Skin of body (tissue), 2 donors: ENCODE data around the gene PACS1. TPM values are rescaled to one million over a fixed set of nuclear protein-coding genes. Genes with fewer than 3 reads are reported as not detected.

ENCODE experiments used
- DNase-seq: peaks from one replicate; lab custom pipeline; 2025; lab: John Stamatoyannopoulos, UW
- total RNA-seq: library from RNA; depleted of rRNA; stranded (reverse); fragments of >200 nt; gene quantifications from one replicate; pipeline ENCODE4 v1.2.3, GENCODE V29; 2014

The PACS1 gene
- total RNA-seq, 1 donor from 2014 or later = 31.0 TPM

DNA sequence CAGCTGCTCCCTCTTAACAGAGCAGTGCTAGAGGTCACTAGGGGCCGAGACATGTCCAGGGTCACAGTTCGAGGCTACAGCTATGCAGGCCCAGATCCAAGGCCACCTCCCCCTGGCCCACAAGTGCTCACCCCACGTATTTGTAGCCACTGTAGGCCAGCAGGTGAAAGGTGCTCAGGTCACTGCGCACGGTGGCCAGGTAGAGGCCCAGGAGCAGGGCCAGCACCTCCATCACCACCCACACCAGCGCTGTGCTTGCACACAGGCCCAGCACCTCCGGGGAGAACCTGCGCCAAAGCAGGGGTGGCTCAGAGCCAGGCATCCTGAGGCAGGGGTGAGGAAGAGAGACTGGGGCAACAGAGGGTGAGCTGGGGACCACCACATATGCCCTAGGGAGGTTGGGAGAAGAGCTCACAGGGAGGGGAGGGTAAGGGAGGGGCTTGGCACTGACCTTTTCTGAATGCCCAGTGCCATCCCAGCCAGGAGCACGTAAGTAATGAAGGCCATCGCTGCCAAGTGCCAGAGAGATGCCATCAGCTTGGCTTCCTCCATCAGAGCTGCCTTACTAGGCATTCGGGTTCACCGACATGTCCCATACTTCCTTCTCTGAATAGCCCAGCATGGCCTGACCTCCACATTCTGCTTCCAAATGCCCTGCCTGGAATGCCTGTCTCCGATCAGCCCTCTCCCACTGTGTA lies 215.3 kb downstream of the PACS1 start:
- DNase-seq = no peak

DNA sequence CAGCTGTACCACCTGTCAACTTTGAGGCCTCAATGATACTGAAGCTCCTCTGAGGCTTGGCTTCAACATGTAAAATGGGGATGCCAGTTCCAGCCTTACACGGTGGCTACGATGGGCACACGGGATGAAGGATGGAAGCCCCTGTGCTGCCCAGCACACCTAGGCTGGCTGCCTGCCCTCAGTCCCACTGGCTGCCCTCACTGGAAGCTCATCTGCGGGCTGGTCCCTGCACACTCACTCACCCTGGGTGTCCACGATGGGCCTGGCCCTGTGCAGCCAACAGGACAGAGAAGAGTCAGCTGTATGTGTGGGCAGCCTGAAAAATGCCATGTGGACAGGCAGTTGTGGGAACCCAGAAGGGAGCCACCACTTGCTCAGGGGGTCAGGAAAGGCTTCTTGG lies 216.6 kb downstream of the PACS1 start:
- DNase-seq = no peak

DNA sequence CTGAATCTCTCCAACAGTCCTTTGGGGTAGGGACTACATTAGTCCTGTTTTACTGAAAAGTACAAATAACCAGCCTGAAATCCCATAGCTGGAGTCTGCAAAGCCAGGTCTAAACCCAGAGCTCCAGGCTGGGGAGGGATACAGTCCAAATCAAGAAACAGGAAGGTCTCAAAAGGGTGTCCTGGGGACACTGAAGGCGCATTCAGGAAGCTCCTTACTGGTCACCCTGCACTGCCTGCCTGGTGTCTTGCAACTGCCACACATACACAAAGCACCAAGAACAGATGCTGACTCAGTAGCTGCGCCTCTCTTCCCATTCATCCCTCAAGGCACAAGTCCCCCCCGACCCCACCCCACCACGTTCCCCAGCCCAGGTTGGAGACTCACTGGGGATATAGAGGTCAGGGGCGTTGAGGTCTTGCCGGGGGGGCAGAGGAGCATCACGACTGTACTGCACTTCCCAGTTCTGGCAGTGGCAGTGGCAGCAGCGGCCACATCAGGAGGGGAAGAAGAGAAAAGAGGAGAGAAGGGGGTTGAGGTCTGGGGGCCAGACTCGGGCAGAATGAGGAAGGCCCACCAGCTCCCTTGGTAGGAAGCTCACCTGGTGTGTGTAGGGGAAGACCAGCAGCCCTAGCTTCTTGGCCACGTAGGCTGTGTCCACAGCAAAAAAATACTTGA lies 217.3 kb downstream of the PACS1 start:
- DNase-seq = no peak

DNA sequence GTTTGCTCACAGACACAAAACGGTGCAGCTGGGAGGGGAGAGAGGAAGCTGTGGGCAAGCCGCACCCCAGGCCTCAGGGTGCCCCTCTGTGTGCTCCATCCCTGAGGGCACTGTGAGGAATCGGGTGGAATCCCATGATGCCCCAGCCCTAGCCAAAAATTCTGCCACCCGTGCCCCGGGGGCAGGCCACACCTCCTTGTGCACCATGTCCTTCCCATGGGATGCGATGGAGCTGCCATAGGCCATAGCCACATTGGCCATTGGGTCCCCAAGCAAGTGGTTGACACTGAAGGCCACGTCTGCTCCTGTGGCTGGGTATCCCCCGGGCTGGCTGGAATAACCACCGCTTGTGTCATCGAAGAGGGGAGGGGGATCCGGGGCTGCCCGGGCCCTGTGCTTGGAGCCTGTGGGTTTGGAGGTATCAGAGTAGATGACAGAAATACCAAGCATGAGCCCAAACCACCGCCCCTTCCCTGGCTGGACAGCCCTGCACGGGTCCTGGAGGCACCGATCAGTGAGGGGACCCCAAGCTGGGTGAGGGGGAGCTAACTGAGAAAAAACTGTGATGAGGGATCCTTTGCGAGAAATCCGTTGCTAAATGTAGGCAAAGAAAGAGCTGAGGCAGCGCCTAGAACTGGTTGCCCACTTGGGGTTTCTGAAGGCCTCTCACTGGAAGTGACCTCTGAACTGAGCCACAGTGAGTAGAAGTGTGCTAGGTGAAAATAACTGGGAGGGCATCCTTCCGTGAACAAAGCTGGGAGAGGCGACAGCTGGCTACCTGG lies 218.0 kb downstream of the PACS1 start:
- no peak for DNase-seq

DNA sequence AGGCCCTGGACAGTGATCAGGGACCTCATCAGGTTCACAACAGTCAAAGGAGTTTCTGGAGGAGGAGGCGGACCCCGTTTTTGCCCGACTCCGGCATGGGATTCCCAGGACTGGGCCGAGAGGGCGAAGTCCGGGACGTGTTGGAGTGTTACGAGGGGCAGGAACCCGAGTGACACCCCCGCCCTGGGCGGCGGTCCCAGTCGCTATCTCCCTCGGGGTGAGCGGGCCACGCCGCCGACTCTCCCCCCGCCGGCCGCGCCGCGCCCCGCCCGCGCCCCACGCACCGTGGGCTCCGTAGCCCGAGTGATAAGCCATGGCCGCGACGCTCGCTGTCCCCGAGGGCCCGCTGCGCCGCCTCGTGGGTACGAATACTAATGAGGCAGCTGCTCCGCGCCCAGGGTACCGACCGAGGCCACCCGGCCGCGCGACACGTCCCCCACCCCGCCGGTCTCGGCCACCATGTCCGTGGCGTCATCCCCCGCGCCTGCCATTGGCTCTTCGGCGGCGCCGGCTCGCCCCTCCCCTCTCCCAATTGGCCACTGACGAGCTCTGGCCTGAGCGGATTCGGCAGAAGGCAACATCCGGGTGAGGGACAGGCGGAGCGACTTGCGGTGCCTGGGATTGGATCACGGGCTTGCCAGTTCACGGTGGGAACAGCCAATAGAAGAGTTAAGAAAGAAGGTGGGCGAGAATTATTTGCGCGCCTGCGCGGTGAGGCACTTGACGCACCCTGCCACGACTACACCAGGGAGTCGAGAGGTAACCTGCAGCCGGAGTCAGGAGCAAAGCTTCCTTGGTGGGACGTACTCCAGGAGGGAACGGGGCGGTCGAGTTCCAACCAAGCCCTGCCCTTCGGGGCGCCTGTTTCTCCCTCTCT lies 218.8 kb downstream of the PACS1 start, which contains the start of gene YIF1A:
Gene YIF1A (minus strand): TSS at position 473 of the 877 bp plus-strand sequence. CDS start 158 bp downstream, at position 315.
- peak; percentile 99 for DNase-seq

DNA sequence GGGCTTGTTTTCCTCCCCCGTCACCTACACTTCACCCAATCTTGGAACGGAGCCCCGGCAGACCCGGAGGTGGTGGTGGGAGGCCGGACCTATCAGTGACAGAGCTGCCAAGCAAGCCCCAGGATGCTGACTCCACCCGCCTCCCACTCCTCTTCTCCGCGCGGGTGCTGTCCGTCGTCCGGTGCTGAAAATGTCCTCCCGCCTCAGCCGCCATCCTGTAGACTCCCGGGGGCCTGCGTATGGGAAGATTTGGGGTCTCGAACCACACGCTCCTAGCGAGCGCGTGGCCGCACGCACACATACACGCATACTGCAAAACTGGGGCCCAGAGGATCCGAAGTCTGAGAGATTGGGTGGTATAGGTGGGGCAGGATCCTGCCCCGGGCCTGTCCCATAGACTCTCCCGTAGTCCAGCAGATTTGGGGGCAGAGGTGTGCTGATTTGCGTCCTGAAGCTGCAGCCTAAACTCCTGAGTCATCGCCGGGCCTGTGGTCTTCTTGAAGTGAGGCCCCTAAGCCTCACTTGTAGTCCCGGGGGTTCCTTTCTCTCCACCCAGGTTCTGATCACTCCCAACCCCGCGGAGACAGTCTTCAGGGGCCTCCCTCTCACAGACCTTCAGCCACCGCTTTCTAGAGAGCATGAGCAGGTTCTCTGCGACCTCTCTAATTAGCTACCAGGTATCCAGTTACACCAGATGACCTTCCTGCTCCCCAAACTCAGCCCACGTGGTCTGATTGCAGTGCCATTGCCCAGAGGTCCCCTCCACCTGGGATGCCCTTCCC lies 219.7 kb downstream of the PACS1 start:
- DNase-seq = peak; percentile 84

DNA sequence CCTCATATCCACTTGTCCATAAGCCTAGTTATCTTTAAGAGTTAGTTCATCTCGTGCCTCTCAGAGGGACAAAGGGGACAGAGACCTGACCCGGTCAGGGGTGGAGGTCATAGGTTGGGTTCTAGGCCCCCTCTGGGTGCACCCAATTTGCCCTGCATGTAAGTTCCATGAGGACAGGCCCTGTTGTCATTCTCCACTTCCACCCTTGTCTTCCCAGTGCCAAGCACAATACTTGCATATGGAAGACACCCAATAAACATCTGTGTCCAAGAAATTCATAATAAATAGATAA lies 220.2 kb downstream of the PACS1 start:
- DNase-seq = no peak

DNA sequence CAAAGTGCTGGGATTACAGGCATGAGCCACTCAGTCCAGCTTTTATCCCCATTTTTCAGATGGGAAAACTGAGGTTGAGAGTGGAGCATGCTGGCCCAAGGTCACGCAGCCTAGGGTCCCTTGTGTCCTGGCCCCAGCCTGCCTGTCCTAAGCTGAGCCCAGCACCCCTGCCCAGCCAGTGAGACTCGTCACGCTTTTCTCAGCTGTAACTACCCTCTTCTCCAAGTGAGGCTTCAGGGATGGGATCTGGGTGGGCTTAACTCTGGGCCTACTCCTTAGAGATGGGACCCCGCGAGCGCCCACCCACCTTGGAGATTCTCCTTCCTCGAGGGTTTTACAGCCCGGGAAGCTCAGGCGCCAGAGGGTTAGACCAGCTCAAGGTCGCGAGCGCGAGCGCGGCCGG lies 221.2 kb downstream of the PACS1 start:
- DNase-seq = no peak

DNA sequence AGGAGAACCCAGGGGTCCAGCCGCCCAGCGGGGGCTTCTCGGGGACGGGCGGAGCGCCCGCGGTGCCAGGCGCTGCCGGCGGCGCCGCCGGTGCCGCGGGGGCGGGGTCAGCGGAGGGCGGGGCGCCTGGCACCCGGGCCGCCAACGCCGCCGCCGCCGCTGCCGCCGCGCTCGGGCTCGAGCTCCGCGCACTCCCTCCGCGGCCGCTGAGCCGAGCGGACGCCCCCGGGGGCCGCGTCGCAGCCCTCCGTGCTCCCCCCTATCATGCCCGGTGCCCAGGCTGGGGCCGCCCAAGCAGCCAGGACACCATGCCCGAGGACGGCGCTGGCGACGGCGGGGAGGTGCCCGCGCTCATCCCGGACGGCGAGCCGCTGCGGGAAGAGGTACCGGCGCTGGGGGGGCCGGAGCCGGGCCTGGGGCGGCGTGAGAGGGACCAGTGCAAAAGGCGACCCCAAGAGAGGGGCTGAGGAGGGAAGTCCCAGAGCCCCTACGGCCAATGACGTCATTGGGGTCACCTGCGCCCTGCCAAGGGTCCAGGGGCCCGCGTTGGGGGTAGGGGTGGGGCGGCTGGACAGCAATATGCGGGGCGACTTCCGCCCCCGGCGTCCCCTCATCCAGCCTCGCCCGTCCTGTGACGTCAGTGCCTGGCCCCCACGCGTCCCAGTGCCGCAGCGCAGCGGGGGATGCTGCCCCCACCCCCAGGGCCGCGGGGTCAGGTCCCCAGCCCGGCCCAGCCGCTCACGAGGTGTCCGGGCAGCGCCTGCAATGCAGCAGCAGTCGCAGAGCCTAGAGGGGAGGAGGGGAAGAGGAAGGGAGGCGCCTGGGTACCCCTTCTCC lies 221.9 kb downstream of the PACS1 start, which contains the start of gene TMEM151A:
Gene TMEM151A (plus strand): TSS at position 189 of the 837 bp plus-strand sequence. CDS start 120 bp downstream, at position 309.
- no peak for DNase-seq

DNA sequence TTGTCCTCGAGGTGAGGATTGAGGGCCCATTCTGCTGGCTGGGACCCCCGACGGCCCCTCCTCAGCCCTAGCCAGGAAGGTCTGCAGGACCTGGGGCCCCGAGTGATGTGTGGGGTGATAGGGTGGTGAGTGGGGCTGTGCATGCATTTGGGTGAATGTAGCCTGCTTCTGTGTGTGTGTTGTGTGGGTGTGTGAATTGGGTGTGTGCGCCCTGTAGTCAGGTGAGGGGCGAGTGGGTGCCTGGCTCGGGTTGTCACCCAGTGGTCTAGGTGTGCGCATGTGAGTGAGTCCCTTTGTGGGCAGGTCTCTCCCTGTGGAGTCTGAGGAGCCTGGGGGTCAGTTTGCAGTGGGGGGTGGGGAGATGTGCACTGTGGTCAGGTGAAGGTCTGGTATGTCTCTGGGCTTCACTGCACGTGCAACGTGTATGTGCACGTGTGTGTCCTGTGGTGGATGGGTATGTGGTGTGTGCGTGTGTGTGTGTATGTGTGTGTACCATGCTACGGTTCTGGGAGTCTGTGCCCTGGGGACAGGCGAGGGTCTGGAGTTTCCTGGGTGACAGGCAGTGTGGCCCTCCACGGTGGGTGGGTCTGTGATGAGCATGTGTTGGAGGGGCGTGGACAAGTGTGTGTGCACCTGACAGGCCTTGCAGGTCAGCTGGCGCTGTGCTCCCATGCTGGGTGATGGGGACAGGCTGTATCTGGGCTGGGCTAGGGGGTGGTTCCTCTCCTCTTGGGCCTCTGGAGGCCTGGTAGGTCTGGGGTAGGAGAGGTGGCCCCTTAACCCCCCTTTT lies 222.7 kb downstream of the PACS1 start:
- no peak for DNase-seq

DNA sequence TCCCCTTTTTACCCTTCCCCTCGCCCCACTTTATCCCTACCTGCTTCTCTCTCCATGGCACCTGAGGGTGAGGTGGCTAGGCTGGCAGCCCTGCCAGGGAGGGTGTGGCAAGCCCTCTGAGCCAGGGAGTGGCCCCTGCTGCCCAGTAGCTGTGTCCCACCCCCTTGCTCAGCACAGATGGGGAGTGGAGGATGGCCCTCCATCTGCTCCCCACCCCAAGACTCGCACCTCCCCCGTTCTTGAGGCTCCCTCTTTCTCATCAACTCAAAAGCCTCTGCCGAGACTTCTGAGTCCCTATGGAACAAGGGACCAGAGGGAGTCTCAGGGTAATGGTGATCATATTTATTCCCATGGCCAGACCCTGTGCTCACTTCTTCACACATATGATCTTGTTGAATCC lies 223.3 kb downstream of the PACS1 start:
- no peak for DNase-seq

DNA sequence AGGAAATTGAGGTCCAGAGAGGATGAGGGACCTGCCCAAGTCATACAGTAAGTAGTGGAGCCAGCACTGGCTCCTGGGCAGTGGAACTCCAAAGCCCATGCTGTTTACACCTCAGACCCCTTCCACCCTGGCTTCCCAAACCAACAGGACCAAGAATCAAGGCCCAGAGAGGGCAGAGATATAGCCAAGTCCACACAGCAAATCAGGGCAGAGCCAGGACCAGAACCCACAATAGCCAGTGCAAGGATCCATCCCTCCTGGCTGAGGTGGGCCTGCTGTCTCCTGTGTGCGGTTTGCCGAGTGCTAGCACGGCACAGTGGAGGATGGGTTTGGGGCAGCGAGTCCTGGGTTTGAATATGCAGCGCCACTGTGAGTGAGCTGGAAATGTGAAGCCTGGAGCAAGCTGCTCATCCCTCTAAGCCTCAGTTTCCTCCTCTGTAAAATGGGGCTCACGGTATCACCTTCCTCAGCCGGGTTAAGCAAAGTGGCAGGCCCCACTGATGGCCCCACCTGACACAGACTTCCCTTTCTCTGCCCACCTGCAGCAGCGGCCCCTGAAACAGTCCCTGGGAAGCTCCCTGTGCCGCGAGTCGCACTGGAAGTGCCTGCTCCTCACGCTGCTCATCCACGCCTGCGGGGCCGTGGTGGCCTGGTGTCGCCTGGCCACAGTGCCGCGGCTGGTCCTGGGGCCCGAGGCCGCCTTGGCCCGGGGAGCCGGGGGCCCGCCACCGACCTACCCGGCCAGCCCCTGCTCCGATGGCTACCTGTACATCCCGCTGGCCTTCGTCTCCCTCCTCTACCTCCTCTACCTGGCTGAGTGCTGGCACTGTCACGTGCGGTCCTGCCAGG lies 223.9 kb downstream of the PACS1 start:
- no peak for DNase-seq

Other genes with a start within 250 kb of the PACS1 start
- 1.4 TPM for gene SNX32, start 236.3 kb upstream of the PACS1 start, total RNA-seq
- 371 TPM for gene CFL1, start 212.1 kb upstream of the PACS1 start, total RNA-seq
- 24.0 TPM for gene MUS81, start 209.8 kb upstream of the PACS1 start, total RNA-seq
- gene EFEMP2, start 197.5 kb upstream of the PACS1 start, total RNA-seq = 33.6 TPM
- gene CTSW, start 190.4 kb upstream of the PACS1 start, total RNA-seq = 0.59 TPM
- gene FIBP, start 181.8 kb upstream of the PACS1 start, total RNA-seq = 51.0 TPM
- 11.4 TPM for gene CCDC85B, start 179.6 kb upstream of the PACS1 start, total RNA-seq
- gene FOSL1, start 169.9 kb upstream of the PACS1 start, total RNA-seq = 10.6 TPM
- 13.6 TPM for gene C11orf68, start 151.2 kb upstream of the PACS1 start, total RNA-seq
- gene DRAP1, start 150.8 kb upstream of the PACS1 start, total RNA-seq = 55.1 TPM
- gene TSGA10IP, start 124.8 kb upstream of the PACS1 start, total RNA-seq = not detected
- 38.0 TPM for gene SART1, start 108.5 kb upstream of the PACS1 start, total RNA-seq
- gene EIF1AD, start 68.1 kb upstream of the PACS1 start, total RNA-seq = 19.0 TPM
- gene BANF1, start 67.8 kb upstream of the PACS1 start, total RNA-seq = 20.5 TPM
- 279 TPM for gene CST6, start 58.3 kb upstream of the PACS1 start, total RNA-seq
- gene CATSPER1, start 43.8 kb upstream of the PACS1 start, total RNA-seq = 0.10 TPM
- not detected for gene GAL3ST3, start 21.1 kb upstream of the PACS1 start, total RNA-seq
- gene SF3B2, start 17.9 kb upstream of the PACS1 start, total RNA-seq = 87.3 TPM
- gene KLC2, start 187.4 kb downstream of the PACS1 start, total RNA-seq = 9.8 TPM
- gene RAB1B, start 198.4 kb downstream of the PACS1 start, total RNA-seq = 33.6 TPM
- gene CNIH2, start 207.9 kb downstream of the PACS1 start, total RNA-seq = 0.59 TPM
- 49.7 TPM for gene YIF1A, start 218.9 kb downstream of the PACS1 start, total RNA-seq
- gene TMEM151A, start 221.6 kb downstream of the PACS1 start, total RNA-seq = not detected
- 31.2 TPM for gene CD248, start 246.8 kb downstream of the PACS1 start, total RNA-seq